Measurements from ENCODE around the gene SLC6A11.

DNA sequence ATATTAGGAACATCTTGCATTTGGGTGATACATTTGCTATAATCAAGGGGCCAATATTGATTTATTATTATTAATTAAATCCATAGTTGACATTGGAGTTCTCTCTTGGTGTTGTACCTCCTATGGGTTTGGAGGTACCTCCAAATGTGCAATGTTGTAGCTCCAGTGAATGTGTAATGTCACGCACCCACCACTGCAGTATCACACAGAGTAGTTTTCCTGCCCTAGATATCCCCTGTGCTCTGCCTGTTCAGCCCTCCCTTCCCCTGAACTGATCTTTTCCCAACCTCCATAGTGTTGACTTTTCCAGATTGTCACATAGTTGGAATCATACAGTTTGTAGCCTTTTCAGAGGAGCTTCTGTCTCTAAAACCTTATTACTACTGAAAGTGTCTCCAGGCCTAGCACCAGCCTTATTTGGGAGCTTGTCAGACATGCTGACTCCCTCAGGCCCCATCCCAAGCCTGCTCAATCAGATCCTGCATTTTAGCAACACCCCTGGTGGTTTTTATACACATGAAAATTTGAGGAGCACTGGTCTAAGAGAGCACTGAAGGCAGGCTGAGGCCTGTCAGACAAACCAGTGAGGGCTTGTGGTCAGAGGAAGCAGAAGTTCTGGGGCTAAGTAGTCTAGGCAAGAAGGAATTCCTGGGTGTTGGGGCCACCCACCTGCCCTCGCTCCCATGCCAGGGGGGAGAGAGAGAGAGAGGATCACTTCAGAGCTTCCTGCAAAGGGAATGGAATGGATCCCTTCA, 73.4 kb downstream of the SLC6A11 start:
- TF ChIP-seq, protein P1, sequence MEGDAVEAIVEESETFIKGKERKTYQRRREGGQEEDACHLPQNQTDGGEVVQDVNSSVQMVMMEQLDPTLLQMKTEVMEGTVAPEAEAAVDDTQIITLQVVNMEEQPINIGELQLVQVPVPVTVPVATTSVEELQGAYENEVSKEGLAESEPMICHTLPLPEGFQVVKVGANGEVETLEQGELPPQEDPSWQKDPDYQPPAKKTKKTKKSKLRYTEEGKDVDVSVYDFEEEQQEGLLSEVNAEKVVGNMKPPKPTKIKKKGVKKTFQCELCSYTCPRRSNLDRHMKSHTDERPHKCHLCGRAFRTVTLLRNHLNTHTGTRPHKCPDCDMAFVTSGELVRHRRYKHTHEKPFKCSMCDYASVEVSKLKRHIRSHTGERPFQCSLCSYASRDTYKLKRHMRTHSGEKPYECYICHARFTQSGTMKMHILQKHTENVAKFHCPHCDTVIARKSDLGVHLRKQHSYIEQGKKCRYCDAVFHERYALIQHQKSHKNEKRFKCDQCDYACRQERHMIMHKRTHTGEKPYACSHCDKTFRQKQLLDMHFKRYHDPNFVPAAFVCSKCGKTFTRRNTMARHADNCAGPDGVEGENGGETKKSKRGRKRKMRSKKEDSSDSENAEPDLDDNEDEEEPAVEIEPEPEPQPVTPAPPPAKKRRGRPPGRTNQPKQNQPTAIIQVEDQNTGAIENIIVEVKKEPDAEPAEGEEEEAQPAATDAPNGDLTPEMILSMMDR (IDR thresholded peaks at IDR 0.05; ENCODE audit: control extremely low read depth in 1 of 3, insufficient read depth in 1 of 3, low read depth in 1 of 3, low read length in 3 of 3) = no peak
- TF ChIP-seq NRF1 (IDR thresholded peaks at IDR 0.05; ENCODE audit: low read depth, low read length) (no peak), YY1 (IDR thresholded peaks at IDR 0.05; ENCODE audit: low read depth, low read length) (no peak), TAF7 (optimal IDR thresholded peaks at IDR 0.05; ENCODE audit: borderline replicate concordance, low read depth, low read length) (no peak)

Data from H1 (cell line).